ENCODE data around the gene APOBEC3C. TPM values are rescaled to one million over a fixed set of nuclear protein-coding genes. Genes with fewer than 3 reads are reported as not detected.

APOBEC3C gene
- total and polyA plus RNA-seq, 2 experiments from 2014 or later = 7.0 to 49.2 TPM

GRCh38 chr22:38966942-38967341, 47.1 kb upstream of the APOBEC3C start:
- no peaks in the 10 kb centered on the region for H3F3A ChIP-seq (replicated peaks; ENCODE audit: low read depth)
- no peaks in the 10 kb centered on the region for H4K20me1 ChIP-seq (replicated peaks; ENCODE audit: insufficient read depth)
- H3K27me3 ChIP-seq (ENCODE audit: insufficient read depth) = no peaks in the 10 kb centered on the region
- H3K36me3 Mint-ChIP-seq (ENCODE audit: low read depth) = no peaks in the 10 kb centered on the region; the same call in 2 of the 3 replicates
- no peak overlapping the region for H3K4me3 Mint-ChIP-seq
- H3K36me3 ChIP-seq (ENCODE audit: insufficient read depth) = no peaks in the 10 kb centered on the region
- no peak overlapping the region for H3K4me3 ChIP-seq
- H3K9me2 ChIP-seq (ENCODE audit: insufficient read depth) = no peaks in the 10 kb centered on the region
- peaks cover 10% of the 10 kb centered on the region for H3K27me3 Mint-ChIP-seq (ENCODE audit: insufficient read depth, low read depth, poor library complexity)
- no peak for TF ChIP-seq EZH2phosphoT487 (IDR thresholded peaks at IDR 0.05; ENCODE audit: unreplicated experiment)
- TF ChIP-seq JUNB (IDR thresholded peaks at IDR 0.05; ENCODE audit: unreplicated experiment) = no peak
- TF ChIP-seq EZH2 (IDR thresholded peaks at IDR 0.05; ENCODE audit: low read depth, unreplicated experiment) = no peak
- TF ChIP-seq CREB1 (CRISPR knock-in tag; IDR thresholded peaks at IDR 0.05; ENCODE audit: low read depth) = no peak
- TF ChIP-seq ZNF114 (CRISPR knock-in tag; IDR thresholded peaks at IDR 0.05) = no peak
- no peak overlapping the region for H3K27ac Mint-ChIP-seq
- H3K4me2 ChIP-seq = no peak overlapping the region
- ATAC-seq = no peak
- no peaks in the 10 kb centered on the region for H3K4me1 ChIP-seq (ENCODE audit: insufficient read depth)
- peaks cover 22% of the 10 kb centered on the region for H3K4me1 Mint-ChIP-seq
- H3K9me3 Mint-ChIP-seq = no peaks in the 10 kb centered on the region
- H3K79me2 ChIP-seq (replicated peaks; ENCODE audit: insufficient read depth) = no peaks in the 10 kb centered on the region
- H2AFZ ChIP-seq = no peak overlapping the region
- no peak overlapping the region for H3K27ac ChIP-seq (ENCODE audit: low read depth)
- DNase-seq (ENCODE audit: low spot score) = no peak

GRCh38 chr22:38967451-38968450, 46.3 kb upstream of the APOBEC3C start:
- Mint-ChIP-seq H3K4me3 (no peak overlapping the region), H3K36me3 (ENCODE audit: low read depth) (no peaks in the 10 kb centered on the region; the same call in 2 of the 3 replicates), H3K27ac (no peak overlapping the region), H3K27me3 (ENCODE audit: insufficient read depth, low read depth, poor library complexity) (peaks cover 10% of the 10 kb centered on the region), H3K9me3 (no peaks in the 10 kb centered on the region), H3K4me1 (peaks cover 22% of the 10 kb centered on the region)
- H3K36me3 ChIP-seq (ENCODE audit: insufficient read depth) = no peaks in the 10 kb centered on the region
- H3K9me2 ChIP-seq (ENCODE audit: insufficient read depth) = no peaks in the 10 kb centered on the region
- H3K4me1 ChIP-seq (ENCODE audit: insufficient read depth) = no peaks in the 10 kb centered on the region
- H3K4me2 ChIP-seq = no peak overlapping the region
- no peaks in the 10 kb centered on the region for H4K20me1 ChIP-seq (replicated peaks; ENCODE audit: insufficient read depth)
- DNase-seq (ENCODE audit: low spot score) (no peak), ATAC-seq (no peak)
- H3F3A ChIP-seq (replicated peaks; ENCODE audit: low read depth) = no peaks in the 10 kb centered on the region
- no peak overlapping the region for H2AFZ ChIP-seq
- no peaks in the 10 kb centered on the region for H3K79me2 ChIP-seq (replicated peaks; ENCODE audit: insufficient read depth)
- H3K27ac ChIP-seq (ENCODE audit: low read depth) = no peak overlapping the region
- H3K27me3 ChIP-seq (ENCODE audit: insufficient read depth) = no peaks in the 10 kb centered on the region
- no peak overlapping the region for H3K4me3 ChIP-seq
- TF ChIP-seq JUNB (IDR thresholded peaks at IDR 0.05; ENCODE audit: unreplicated experiment) (no peak), ZNF114 (CRISPR knock-in tag; IDR thresholded peaks at IDR 0.05) (no peak), EZH2 (IDR thresholded peaks at IDR 0.05; ENCODE audit: low read depth, unreplicated experiment) (no peak), POLR2AphosphoS5 (IDR thresholded peaks at IDR 0.05; ENCODE audit: low read depth) (no peak), ETS1 (IDR thresholded peaks at IDR 0.05) (no peak), ZNF462 (CRISPR knock-in tag; IDR thresholded peaks at IDR 0.05) (no peak), STAT1 (IDR thresholded peaks at IDR 0.05; ENCODE audit: unreplicated experiment) (no peak), CREB1 (CRISPR knock-in tag; IDR thresholded peaks at IDR 0.05; ENCODE audit: low read depth) (no peak), ZNF331 (CRISPR knock-in tag; IDR thresholded peaks at IDR 0.05; ENCODE audit: low read depth) (no peak)

Measured in GM23338 (cell line).